GM18951 (cell line): ENCODE measurements around the gene NCF4.
A peak's percentile ranks its signal among the peaks of the same experiment; 100 is the strongest.

ENCODE experiments used
- POLR2A ChIP-seq: IDR thresholded peaks from 4 replicates; pipeline ENCODE4 v1.6.1; 2011; ENCODE audit warnings: mild to moderate bottlenecking; ENCODE audit not compliant: insufficient read length, insufficient read depth; ENCODE audit errors: extremely low read depth
- in situ Hi-C: fragments of 300-500 bp; cut with MboI; formaldehyde crosslinking; loops from one replicate; pipeline ENCODE4 v1.12.0; 2022; ENCODE audit warnings: low sequenced_read_pairs, mixed read lengths, inconsistent platforms; ENCODE audit not compliant: unreplicated experiment

Gene NCF4

DNA sequence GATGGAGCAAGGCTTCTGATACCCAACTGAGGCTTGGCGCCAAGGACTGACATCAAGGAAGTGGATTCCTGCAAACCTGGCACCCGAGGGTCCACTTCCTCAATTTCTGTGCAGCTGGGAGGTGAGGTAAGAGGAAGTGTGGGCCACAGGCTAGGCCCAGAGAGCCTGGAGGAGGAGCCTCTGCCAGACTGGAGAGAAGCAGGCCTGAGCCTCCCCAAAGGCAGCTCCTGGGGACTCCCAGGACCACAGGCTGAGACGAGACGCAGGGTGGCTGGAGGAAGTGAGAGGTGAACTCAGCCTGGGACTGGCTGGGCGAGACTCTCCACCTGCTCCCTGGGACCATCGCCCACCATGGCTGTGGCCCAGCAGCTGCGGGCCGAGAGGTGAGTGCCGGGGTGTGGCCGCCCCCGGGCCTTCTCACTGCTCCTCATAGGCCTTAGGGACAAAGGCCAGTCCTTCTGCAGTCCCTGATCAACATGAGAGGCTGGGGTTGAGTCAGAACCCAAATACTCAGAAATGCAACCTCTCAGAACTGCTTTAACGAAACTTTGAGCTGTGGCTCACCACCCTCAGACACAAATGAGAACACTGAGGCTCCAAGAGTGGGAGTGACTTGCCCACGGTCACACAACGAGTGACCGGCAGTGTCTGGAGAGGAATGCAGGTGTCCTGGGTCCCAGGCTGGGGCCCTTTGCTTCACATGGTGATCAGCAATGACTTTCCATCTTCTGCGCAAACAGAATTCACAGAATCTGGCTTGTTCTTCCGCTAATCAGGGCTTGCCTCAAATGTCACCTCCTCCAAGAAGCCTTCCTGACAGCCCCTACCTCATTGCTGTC is at the start of gene NCF4:
NCF4 (plus strand) TSS at position 186 of the 839 bp plus-strand sequence; CDS start at position 352, 166 bp downstream.
- in situ Hi-C loops = loop anchor here (10.0 kb wide), 1 partner anchor 114 kb away; no protein-coding TSS in a partner anchor
- TF ChIP-seq POLR2A = peak; percentile 81

DNA sequence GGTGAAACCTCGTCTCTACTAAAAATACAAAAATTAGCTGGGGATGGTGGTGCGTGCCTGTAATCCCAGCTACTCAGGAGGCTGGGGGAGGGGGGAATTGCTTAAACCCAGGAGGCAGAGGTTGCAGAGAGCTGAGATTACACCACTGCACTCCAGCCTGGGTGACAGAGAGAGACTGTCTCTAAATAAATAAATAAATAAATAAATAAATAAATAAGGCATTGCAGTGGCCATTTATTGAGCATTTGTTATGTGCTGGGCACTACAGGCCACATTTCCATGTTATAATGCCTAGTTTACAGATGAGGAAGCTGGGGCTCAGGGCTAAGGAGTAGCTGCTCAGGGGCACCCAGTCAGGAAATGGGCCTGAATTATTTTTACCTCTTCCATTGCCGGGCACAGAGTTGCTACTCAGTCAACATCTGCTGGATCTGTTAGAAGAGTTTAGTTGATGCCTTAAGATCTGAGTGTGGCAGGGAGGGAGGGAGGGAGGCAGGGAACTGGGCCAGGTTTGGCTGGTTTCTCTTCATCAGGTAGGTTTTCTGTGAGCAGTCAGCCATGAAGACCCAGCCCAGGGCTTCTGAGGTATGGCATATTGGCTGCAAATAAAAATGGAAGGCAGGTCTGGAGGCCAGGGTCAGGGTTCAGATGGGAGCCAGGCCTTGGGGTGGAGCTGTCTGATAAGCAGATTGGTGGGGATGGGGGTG is 49.6 kb upstream of the NCF4 start:
- TF ChIP-seq POLR2A = no peak
- in situ Hi-C loops = no loop called here

DNA sequence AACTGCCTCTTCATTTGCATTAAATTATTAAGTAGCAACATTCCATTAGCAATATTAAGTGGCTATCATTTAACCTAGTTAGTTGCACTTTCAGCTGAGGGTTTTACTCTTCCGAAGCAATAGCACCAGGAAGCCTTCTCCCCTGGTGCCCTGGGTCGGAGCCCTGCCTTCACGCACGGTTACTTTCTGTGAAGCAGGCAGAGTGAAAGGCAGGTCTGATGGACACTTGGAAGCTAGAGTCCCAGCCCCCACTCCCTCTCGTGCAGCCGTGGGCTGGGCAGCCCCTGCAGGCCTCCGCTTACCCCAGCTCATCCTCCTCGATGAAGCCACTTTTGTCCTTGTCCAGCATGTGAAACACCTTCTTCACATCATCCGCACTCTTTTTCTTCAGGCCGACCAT is 46.0 kb upstream of the NCF4 start:
- in situ Hi-C loops = no loop called here
- TF ChIP-seq POLR2A = no peak

DNA sequence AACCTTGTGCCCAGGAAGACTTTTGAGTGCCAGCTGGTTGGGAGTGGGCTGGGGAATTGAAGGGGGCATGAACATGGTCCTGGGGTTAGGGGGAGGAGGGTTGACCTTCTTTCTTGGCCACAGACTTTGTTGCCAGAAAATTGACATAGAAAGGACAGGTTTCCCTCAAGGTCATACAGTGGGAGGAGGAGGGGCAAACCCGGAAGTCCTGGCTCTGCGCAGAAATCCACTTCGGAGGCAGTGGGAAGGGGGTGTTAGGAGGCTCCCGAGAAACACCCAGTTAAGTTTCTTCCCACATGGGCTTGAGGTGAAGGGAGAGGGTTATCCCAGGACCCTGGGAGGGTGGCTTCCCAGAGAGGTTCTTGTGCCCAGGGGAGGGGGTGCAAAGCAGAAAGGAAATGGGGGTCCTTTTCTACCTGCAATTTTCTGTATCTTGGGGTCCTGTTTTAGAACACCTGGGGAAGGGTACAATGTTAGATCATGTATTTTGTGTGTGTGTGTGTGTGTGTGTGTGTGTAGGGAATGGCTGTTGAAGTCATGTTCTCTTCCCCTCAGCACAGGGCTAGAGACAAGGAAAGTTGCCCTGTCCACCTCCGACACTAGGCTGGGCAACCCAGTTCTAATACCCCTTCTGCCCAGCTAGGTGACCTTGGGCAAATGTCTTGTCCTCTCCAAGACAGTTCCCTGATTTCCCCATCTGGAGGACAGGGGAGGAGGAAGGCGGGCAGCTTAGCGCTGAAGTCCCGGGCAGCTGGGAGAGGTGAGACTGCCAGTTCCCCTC is 45.1 kb upstream of the NCF4 start:
- no peak for TF ChIP-seq POLR2A
- in situ Hi-C loops = no loop called here

DNA sequence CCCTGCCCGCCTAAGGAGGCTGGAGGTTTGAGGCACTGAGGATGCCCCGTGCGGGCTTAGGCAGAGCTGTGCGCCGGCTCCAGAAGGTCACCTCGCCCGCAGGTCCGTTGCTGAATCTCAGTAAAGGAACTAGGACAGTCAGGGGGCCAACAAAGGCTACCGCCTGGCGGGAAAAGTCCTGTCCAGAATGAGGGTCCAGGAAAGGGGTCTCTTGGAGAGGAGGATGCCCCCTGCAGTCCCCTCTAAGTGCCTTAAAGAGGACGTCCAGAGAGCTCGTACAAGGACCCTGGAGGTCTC is 44.5 kb upstream of the NCF4 start:
- no peak for TF ChIP-seq POLR2A
- in situ Hi-C loops = no loop called here

DNA sequence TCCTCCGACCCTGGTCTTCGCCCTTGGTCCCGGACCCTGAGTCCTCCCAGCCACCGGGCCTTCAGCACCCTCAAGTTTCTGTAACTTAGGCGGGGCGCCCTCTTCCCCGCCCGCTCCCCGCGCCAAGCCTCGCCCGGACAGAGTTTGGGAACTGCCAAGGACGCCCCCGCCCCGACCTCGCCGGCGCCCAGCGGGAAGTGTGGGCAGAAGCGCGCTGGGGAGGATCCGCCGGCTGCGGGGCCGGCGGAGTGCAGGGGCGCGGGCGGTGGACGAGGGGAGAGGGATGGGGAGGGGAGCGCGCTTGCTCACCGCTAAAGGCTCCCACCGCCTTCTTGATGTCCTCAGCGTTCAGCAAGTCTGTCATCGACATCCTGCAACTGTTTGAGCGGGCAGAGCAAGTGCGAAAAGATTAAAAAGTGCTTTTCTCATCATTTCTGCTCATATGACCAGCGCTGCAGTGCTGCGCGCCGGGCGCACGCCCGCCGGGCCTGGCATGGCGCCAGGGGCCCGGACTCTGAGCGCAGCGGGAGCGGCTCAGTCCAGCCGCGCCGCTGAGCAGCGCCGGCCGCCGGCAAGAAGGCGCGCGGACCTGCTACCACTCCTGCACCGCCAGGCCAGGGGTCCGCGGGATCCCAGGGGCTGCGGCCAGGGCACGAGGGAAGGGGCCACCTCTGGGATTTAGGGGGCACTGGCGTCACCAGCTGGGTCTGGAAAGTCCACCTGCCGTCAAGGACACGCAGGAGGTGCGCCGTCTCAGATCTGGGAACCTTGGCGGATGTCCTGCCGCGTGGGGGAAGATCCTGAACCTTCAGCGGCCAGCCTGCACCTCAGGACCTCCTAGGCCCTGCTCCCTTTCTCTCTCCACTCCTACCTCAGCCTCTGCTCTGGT is 43.9 kb upstream of the NCF4 start, which contains the start of gene PVALB:
PVALB (minus strand) TSS at position 400 of the 889 bp plus-strand sequence; CDS start at position 370, 30 bp downstream.
- in situ Hi-C loops = no loop called here
- TF ChIP-seq POLR2A = no peak

DNA sequence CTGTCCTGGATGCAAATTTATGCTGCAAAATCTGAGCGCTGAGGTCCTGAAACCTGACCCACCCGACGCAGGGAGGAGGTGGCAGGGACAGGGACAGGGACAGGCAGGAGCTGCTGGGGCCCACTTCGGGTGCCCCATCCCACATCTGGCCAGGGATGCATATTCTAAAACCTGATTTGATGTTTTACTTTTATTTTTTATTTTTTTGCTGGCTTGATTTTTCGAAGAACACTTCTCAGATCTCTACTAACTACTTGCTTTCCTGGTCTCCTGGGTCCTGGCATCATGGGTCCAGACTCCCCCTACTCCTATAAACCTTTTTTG is 43.3 kb upstream of the NCF4 start:
- in situ Hi-C loops = no loop called here
- no peak for TF ChIP-seq POLR2A

DNA sequence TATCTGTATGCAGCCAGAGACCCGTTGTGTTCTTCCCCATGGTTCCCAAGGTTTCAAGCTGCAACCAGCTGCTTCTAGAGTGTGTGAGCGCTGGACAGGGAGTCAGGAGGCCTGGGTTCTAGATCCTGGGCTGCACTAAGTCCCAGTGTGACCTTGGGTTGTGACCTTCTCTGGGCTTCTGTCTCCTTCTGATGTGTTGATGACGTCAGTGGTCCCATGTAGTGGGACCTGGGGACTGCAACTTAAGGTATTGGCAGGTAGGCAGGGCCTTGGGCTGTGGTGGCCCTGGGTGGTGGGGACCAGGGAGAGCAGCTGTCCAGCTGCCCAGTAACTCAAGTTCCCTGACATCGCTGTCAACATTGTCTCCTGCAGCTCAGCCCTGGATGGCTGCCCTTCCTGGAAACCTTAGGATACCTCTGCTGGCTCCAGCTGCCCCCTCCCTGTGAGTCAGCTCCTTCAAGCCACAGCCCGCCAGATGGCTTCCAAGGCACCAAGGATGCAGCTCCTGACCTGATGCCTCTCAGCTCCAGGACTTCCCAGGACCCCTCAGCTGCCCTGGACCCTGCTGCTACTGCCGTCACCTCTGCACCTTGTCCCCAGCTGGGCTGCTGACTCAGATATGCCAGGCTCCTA is 42.7 kb upstream of the NCF4 start:
- TF ChIP-seq POLR2A = no peak
- in situ Hi-C loops = no loop called here

DNA sequence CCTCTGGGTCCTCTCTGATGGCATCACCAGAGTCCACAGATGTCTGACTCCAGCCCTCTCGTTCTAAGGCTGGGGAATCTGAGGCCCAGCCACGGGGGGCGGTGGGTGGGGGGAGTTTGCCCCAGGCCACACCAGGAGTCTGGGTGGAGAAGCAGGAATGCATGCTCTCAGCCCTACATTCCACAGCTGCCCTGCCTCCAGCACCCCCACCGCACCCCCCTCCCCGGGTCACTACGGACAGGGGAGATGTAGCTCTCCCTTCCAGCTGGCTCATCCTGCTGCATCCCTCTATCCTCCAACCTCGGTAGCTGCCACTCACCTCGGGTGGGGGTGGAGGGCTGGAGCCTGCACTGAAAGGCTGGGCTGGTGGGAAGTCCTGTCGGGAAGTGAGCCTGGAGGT is 41.7 kb upstream of the NCF4 start:
- no peak for TF ChIP-seq POLR2A
- in situ Hi-C loops = no loop called here

DNA sequence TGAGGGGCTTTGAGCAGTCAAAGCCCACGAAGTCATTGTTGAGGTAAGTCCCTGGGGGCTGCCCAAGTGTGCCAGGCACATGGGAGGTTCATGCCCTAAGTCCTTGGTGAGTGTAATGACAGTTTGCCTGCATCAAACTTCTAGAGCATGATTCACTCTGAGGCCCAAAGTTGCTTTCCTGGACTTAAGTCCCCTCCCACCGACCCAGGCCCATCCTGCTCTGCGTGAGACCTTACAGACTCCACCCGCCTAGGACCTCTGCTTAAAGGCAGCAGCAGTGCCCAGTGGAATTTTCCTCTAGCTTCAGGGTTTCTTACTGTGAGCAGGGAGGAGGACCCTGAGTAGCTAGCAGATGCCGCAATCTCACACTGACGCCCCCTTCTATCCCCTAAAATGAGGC is 38.2 kb upstream of the NCF4 start:
- in situ Hi-C loops = no loop called here
- TF ChIP-seq POLR2A = no peak

DNA sequence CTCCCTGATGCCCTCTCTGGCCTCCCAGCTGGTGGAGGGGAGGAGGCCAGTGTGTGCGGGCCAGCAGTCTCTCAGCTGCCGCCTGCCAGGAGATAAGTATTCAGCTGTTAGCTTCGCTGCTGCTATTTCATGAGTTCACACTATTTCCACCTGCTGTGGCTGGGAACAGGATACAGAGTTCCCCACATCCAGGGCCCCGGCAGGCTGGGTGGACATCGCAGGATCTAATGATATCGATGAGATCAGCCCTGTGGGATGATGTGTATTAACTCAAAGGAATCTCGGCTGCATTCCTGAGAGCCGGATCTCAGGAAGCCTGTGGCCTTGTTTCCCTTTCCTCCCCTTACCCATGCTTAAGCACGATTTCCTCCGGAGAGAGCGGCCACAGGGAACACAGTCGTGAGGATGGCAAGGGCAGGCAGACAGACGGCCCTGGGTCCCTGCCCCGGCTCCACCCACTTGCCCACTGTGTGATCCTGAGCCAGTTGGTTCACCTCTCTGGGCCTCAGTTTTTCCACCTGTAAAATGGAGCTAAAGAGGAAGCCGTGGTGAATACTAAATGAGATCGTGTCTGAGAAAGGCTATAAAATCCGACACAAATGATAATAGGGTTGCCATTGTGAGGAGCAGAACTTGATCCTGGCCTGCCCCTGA is 37.5 kb upstream of the NCF4 start:
- in situ Hi-C loops = no loop called here
- TF ChIP-seq POLR2A = no peak

DNA sequence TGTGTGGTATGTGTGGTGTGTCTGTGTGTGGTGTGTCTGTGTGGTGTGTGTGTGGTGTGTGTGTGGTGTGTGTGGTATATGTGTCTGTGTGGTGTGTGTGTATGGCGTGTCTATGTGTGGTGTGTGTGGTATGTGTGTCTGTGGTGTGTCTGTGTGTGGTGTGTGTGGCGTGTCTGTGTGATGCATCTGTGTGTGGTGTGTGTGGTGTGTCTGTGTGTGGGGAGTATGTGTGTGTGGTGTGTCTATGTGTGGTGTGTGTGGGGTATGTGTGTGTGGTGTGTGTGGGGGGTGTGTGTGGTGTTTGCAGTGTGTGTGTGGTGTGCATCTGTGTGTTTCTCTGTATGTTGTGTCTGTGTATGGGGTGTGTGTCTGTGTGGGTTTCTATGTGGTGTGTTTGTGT is 36.2 kb upstream of the NCF4 start:
- no peak for TF ChIP-seq POLR2A
- in situ Hi-C loops = no loop called here
